Stimulated activated CD4-positive, alpha-beta T cell treated with anti-CD3 and anti-CD28 coated beads, TNF-alpha, amount 100 ng/mL, for 4 hours (primary cell): ENCODE results near the gene TVP23C.
"Not testable (repeated sequence)": the region's sequence is repeated elsewhere in the genome, so short reads cannot be mapped to it uniquely, and the experiment has no call there.

Experiments
- DNase-seq, 3 experiments: peaks; one replicate each; pipeline ENCODE4 v3.0.0-alpha.2; 2020; ENCODE audit warnings: low read depth in 3 of 3

Gene TVP23C

GRCh38 chr17:15526292-15527218 lies 36.7 kb downstream of the TVP23C start:
- not testable (repeated sequence) for DNase-seq

GRCh38 chr17:15524990-15525985 lies 38.0 kb downstream of the TVP23C start:
- DNase-seq, result not testable (repeated sequence)

- no peak for DNase-seq
Measured at GRCh38 chr17:15516150-15516549, 47.1 kb downstream of the TVP23C start.

GRCh38 chr17:15514469-15514868 lies 48.8 kb downstream of the TVP23C start:
- DNase-seq, result no peak

- DNase-seq, result no peak
Measured at GRCh38 chr17:15513856-15514459, 49.3 kb downstream of the TVP23C start.

GRCh38 chr17:15513058-15513791 lies 50.1 kb downstream of the TVP23C start:
- DNase-seq, result no peak

- no peak for DNase-seq
Measured at GRCh38 chr17:15512071-15512709, 51.1 kb downstream of the TVP23C start.

- DNase-seq, result no peak
Measured at GRCh38 chr17:15511142-15511541, 52.1 kb downstream of the TVP23C start.

- DNase-seq, result no peak
Measured at GRCh38 chr17:15510361-15510760, 52.9 kb downstream of the TVP23C start.

GRCh38 chr17:15509095-15509494 lies 54.2 kb downstream of the TVP23C start:
- no peak for DNase-seq

GRCh38 chr17:15508466-15508865 lies 54.8 kb downstream of the TVP23C start:
- DNase-seq, result no peak

GRCh38 chr17:15507896-15508295 lies 55.4 kb downstream of the TVP23C start:
- no peak for DNase-seq

GRCh38 chr17:15507001-15507400 lies 56.3 kb downstream of the TVP23C start:
- DNase-seq, result no peak

- not testable (repeated sequence) for DNase-seq
Measured at GRCh38 chr17:15505708-15506107, 57.6 kb downstream of the TVP23C start.

- DNase-seq, result no peak
Measured at GRCh38 chr17:15503731-15504130, 59.6 kb downstream of the TVP23C start.

GRCh38 chr17:15502369-15503112 lies 60.7 kb downstream of the TVP23C start:
- peak; percentile 21 to 44 (median 32) for DNase-seq

- DNase-seq, result no peak
Measured at GRCh38 chr17:15501793-15502192, 61.5 kb downstream of the TVP23C start.

- no peak for DNase-seq
Measured at GRCh38 chr17:15501282-15501681, 62.0 kb downstream of the TVP23C start.

- DNase-seq, result no peak
Measured at GRCh38 chr17:15498107-15498506, 65.2 kb downstream of the TVP23C start.
